Nephron (organoid): ENCODE results near the gene DCHS1.
"Not testable (repeated sequence)": the region's sequence is repeated elsewhere in the genome, so short reads cannot be mapped to it uniquely, and the experiment has no call there.

ENCODE experiments used
- H3K27ac Mint-ChIP-seq, 3 experiments: 2 replicates each; pipeline ENCODE4 v1.8.0; 2020; ENCODE audit warnings: mixed read lengths in 3 of 3, mild to moderate bottlenecking in 2 of 3, moderate library complexity in 1 of 3
- H3K27me3 Mint-ChIP-seq: 2 replicates; pipeline ENCODE4 v1.8.0; 2021; ENCODE audit warnings: low read depth, mild to moderate bottlenecking, moderate library complexity, mixed read lengths
- H3K36me3 Mint-ChIP-seq: 2 replicates; pipeline ENCODE4 v1.8.0; 2020; ENCODE audit warnings: low read depth, mixed read lengths
- H3K4me1 Mint-ChIP-seq: 2 replicates; pipeline ENCODE4 v1.8.0; 2020; ENCODE audit warnings: mixed read lengths
- H3K4me3 Mint-ChIP-seq, 3 experiments: 2 replicates each; pipeline ENCODE4 v1.8.0; 2020; ENCODE audit warnings: mild to moderate bottlenecking in 3 of 3, mixed read lengths in 3 of 3, moderate library complexity in 2 of 3
- H3K9me3 Mint-ChIP-seq: 2 replicates; pipeline ENCODE4 v1.8.0; 2020; ENCODE audit warnings: mixed read lengths
- TF ChIP-seq, protein P1 (sequence below), 3 experiments: fragments of 200-600 bp; sonication (generic); IDR thresholded peaks; one replicate each; pipeline ENCODE4 v1.5.0; 2021; ENCODE audit warnings: antibody characterized with exemption in 3 of 3; ENCODE audit not compliant: unreplicated experiment in 3 of 3

Gene DCHS1, protein sequence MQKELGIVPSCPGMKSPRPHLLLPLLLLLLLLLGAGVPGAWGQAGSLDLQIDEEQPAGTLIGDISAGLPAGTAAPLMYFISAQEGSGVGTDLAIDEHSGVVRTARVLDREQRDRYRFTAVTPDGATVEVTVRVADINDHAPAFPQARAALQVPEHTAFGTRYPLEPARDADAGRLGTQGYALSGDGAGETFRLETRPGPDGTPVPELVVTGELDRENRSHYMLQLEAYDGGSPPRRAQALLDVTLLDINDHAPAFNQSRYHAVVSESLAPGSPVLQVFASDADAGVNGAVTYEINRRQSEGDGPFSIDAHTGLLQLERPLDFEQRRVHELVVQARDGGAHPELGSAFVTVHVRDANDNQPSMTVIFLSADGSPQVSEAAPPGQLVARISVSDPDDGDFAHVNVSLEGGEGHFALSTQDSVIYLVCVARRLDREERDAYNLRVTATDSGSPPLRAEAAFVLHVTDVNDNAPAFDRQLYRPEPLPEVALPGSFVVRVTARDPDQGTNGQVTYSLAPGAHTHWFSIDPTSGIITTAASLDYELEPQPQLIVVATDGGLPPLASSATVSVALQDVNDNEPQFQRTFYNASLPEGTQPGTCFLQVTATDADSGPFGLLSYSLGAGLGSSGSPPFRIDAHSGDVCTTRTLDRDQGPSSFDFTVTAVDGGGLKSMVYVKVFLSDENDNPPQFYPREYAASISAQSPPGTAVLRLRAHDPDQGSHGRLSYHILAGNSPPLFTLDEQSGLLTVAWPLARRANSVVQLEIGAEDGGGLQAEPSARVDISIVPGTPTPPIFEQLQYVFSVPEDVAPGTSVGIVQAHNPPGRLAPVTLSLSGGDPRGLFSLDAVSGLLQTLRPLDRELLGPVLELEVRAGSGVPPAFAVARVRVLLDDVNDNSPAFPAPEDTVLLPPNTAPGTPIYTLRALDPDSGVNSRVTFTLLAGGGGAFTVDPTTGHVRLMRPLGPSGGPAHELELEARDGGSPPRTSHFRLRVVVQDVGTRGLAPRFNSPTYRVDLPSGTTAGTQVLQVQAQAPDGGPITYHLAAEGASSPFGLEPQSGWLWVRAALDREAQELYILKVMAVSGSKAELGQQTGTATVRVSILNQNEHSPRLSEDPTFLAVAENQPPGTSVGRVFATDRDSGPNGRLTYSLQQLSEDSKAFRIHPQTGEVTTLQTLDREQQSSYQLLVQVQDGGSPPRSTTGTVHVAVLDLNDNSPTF (N-terminal part only)

GRCh38 chr11:6655790-6656583 lies at the start of gene DCHS1:
TSS of gene DCHS1 (minus strand) at chr11:6655809. CDS start at chr11:6641613, 14,196 bp downstream.
- peak within 1 kb of the TSS; percentile 60 to 89 (median 85) for H3K27ac Mint-ChIP-seq
- H3K36me3 Mint-ChIP-seq: no peaks in the 10 kb centered on the region
- H3K9me3 Mint-ChIP-seq: no peaks in the 10 kb centered on the region
- peaks cover 4% of the 10 kb centered on the region for H3K27me3 Mint-ChIP-seq
- H3K4me1 Mint-ChIP-seq: peaks cover 10% of the 10 kb centered on the region
- TF ChIP-seq, protein P1, sequence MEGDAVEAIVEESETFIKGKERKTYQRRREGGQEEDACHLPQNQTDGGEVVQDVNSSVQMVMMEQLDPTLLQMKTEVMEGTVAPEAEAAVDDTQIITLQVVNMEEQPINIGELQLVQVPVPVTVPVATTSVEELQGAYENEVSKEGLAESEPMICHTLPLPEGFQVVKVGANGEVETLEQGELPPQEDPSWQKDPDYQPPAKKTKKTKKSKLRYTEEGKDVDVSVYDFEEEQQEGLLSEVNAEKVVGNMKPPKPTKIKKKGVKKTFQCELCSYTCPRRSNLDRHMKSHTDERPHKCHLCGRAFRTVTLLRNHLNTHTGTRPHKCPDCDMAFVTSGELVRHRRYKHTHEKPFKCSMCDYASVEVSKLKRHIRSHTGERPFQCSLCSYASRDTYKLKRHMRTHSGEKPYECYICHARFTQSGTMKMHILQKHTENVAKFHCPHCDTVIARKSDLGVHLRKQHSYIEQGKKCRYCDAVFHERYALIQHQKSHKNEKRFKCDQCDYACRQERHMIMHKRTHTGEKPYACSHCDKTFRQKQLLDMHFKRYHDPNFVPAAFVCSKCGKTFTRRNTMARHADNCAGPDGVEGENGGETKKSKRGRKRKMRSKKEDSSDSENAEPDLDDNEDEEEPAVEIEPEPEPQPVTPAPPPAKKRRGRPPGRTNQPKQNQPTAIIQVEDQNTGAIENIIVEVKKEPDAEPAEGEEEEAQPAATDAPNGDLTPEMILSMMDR (IDR thresholded peaks at IDR 0.05; ENCODE audit: unreplicated experiment in 3 of 3): no peak
- H3K4me3 Mint-ChIP-seq: peak within 1 kb of the TSS; percentile 88 to 91 (median 90)

- no peaks in the 10 kb centered on the region for H3K27me3 Mint-ChIP-seq
- H3K4me3 Mint-ChIP-seq: no peak overlapping the region
- H3K36me3 Mint-ChIP-seq: no peaks in the 10 kb centered on the region
- H3K4me1 Mint-ChIP-seq: peaks cover 7% of the 10 kb centered on the region
- H3K27ac Mint-ChIP-seq: no peak overlapping the region
- TF ChIP-seq, protein P1 (IDR thresholded peaks at IDR 0.05; ENCODE audit: unreplicated experiment in 3 of 3): peak; percentile 44 to 59 (median 53)
- H3K9me3 Mint-ChIP-seq: no peaks in the 10 kb centered on the region
Measured at GRCh38 chr11:6703247-6704063, 47.8 kb upstream of the DCHS1 start.

DNA sequence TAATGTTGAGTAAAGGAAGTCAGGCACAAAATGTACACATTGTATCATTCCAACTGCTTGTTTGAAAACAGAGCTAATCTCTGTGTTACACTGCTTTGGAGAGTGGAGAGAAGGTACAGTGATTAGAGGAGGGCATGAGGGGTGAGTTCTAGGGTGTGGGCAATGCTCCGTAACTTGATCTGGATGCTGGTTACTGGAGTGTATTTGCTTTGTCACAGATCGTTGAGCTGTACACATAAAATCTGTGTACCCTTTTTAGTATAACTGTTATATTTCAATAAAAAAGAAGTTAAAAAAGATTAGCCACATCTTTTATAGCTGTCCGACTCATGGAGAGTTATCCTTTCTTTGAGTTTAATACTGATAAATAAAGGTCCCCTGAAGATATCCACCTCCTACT lies 46.3 kb upstream of the DCHS1 start:
- H3K9me3 Mint-ChIP-seq, H3K27ac Mint-ChIP-seq, H3K27me3 Mint-ChIP-seq, H3K4me3 Mint-ChIP-seq, H3K4me1 Mint-ChIP-seq, H3K36me3 Mint-ChIP-seq: not testable (repeated sequence)

- Mint-ChIP-seq H3K27me3 (no peaks in the 10 kb centered on the region), H3K9me3 (no peaks in the 10 kb centered on the region), H3K4me3 (no peak overlapping the region), H3K27ac (no peak overlapping the region), H3K4me1 (no peaks in the 10 kb centered on the region), H3K36me3 (no peaks in the 10 kb centered on the region)
- TF ChIP-seq, protein P1 (IDR thresholded peaks at IDR 0.05; ENCODE audit: unreplicated experiment in 3 of 3): no peak
Measured at GRCh38 chr11:6695377-6695776, 39.8 kb upstream of the DCHS1 start.

DNA sequence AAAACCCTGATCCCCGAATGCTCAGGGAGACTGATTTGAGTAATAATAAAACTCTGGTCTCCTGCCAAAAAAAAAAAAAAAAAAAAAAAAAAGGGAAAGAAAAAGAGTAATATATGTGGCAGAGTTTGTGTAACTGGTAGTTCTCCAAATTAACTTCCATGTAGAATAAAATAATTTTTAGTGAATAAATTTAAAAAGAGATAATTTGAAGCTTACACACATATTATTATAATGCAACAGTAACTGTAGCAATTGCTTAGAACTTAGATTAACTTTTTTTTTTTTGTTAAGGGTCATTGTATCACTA lies 38.6 kb upstream of the DCHS1 start:
- H3K4me3 Mint-ChIP-seq: no peak overlapping the region

More for the DNA sequence above, 38.6 kb upstream of the DCHS1 start:
- TF ChIP-seq, protein P1 (IDR thresholded peaks at IDR 0.05; ENCODE audit: unreplicated experiment in 3 of 3): no peak
- H3K9me3 Mint-ChIP-seq: peaks cover 2% of the 10 kb centered on the region
- no peaks in the 10 kb centered on the region for H3K4me1 Mint-ChIP-seq
- no peaks in the 10 kb centered on the region for H3K27me3 Mint-ChIP-seq
- H3K27ac Mint-ChIP-seq: no peak overlapping the region
- no peaks in the 10 kb centered on the region for H3K36me3 Mint-ChIP-seq
